Measurements from ENCODE around the gene MDFI.

The MDFI gene

GRCh38 chr6:41633056-41633634, 5.1 kb upstream of the MDFI start:
- DNase-seq (ENCODE audit: low read depth in 2 of 2): no peak

GRCh38 chr6:41634657-41635056, 3.6 kb upstream of the MDFI start:
- DNase-seq (ENCODE audit: low read depth in 2 of 2): no peak

GRCh38 chr6:41635365-41635764, 2.9 kb upstream of the MDFI start:
- no peak for DNase-seq (ENCODE audit: low read depth in 2 of 2)

DNA sequence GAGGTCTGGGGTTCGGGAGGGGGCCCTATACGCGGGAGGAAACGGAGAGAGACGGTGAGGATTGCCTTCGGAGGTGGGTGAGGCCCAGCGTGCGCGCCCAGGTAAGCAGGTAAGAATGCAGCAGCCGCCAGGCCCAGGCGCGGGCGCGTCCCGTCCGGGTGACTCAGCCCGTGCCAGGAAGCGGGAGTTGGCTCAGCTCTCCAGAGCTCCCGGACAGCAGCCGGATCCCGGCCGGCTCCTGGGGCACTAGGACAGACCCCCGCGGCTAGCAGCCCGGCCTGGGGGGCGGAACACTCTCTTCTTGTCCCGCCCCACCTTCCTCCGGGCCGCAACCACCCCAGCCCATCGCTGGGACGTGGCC, 1.5 kb upstream of the MDFI start:
- DNase-seq (ENCODE audit: low read depth in 2 of 2): no peak

- no peak for DNase-seq (ENCODE audit: low read depth in 2 of 2)
These were observed 870 bp upstream of the MDFI start for GRCh38 chr6:41637194-41638001.

- no peak for DNase-seq (ENCODE audit: low read depth in 2 of 2)
These were observed 904 bp downstream of the MDFI start for GRCh38 chr6:41638935-41639808.

DNA sequence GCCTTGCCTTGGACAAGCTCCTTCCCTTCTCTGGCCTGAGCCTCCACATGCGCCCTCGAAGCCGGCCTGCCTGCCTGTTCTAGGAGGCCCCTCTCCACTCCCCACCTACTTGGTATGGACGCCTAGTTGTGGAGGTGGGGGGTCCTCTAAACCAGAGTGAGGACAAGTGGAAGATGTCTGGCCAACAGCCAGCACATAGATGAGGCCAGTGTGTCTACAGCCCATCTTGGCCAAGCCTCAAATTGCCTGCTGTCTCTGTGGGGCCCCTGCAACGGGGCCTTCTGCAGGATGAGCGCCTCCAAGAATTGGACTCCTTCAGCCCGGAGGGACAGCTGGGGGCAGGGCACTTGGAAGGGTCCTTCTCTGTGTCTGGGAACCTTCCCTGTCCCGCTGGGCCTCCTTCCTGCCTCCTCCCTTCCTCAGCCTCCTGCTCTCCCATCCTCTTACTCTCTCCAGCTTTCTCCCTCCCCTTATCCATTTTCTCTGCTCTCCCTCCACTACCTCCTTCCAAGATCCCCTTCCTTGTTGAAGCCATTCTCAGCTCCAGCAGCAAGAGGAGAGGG, 1.6 kb downstream of the MDFI start:
- DNase-seq (ENCODE audit: low read depth in 2 of 2): no peak

DNA sequence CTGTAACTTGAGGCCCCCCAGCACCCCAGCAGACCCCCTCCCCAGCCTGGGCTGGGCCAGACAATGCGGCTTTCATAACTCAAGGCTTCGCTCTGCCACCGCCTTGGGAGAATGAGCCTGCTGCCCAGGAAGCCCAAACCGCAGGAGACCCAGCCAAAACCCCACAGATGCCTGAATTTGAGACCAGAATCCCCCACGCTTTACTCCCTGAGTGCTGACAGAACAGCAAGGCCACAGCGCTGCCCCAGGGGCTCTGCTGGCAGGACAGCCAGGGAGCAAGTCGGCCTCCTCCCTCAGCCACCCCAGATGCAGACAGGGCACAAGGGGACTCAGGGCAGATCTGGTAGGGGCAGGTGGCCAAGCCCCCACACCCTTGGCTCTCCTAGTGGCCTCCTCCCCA, 2.2 kb downstream of the MDFI start:
- DNase-seq (ENCODE audit: low read depth in 2 of 2): no peak

DNA sequence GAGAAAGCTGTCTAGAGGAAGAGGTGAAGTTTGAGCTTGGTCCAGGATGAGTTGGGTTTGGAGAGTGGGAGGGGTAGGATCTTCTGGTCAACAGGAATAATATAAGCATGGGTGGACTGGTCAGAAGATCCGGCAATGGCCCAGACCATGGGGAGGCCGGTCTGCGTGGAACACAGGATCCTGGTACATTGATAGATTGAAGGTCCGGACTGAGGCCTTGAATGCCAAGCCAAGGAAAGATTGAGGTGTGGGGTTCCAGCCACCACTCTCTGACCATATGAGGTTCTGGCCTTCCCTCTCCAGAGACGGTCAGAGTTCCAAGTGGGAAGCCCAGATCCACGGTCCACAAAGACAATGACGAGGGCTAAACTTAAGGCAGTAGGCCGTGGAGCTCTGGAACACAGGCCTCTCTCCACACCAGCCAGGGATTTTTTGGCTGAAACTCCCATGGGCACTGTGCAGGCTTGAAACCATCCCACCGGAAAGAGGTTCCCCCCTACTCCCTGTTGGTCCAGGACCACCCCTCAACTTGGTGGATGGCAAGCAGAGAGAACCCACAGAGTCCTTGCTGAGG, 3.2 kb downstream of the MDFI start:
- DNase-seq (ENCODE audit: low read depth in 2 of 2): no peak

- DNase-seq (ENCODE audit: low read depth in 2 of 2): no peak
These were observed 4.1 kb downstream of the MDFI start for GRCh38 chr6:41642090-41642959.

DNA sequence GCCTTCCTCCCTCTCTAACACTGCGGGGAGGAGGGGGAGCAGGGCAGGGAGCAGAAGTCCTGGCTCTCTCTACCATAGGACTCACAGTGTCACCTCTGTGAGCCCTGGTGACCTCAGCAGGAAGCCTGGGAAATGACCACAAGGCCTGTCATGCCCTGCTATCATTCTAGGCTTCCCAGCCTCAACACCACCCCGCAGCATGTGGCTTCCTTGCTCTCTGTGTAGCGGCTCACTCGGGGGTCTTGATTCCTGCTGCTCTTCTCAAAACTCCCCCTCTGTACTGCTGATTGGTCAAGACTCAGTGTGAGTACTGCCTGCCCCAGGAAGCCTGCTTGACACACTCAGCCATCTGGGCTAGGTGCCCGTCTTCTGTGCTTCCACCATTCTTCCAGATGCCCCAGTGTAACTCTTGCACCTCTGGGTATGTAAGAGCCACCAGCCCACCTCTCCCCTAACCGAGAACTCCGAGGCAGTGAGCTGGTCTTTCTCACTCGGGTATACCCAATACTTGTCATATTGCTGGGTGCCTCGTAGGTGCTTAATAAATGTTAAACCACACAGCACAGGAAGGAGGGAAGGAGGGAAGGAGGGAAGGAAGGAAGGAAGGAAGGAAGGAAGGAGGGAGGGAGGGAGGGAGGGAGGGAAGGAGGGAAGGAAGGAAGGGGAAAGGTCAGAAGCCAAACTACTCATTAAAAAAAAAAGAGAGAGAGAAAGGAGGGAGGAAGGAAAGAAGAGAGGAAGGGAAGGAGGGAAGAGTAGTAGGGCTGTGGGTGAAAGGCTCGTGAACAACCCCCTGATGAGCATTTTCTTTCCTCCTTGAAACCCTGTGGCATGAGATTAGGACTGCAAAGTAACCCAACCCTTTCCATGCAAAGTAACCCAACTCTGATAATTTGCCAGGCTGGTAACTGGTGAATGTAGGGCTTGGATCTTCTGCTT, 5.0 kb downstream of the MDFI start:
- DNase-seq (ENCODE audit: low read depth in 2 of 2): no peak

- DNase-seq (ENCODE audit: low read depth in 2 of 2): no peak
These were observed 5.6 kb downstream of the MDFI start for GRCh38 chr6:41643899-41644269.

GRCh38 chr6:41644297-41644879, 6.1 kb downstream of the MDFI start:
- no peak for DNase-seq (ENCODE audit: low read depth in 2 of 2)

DNA sequence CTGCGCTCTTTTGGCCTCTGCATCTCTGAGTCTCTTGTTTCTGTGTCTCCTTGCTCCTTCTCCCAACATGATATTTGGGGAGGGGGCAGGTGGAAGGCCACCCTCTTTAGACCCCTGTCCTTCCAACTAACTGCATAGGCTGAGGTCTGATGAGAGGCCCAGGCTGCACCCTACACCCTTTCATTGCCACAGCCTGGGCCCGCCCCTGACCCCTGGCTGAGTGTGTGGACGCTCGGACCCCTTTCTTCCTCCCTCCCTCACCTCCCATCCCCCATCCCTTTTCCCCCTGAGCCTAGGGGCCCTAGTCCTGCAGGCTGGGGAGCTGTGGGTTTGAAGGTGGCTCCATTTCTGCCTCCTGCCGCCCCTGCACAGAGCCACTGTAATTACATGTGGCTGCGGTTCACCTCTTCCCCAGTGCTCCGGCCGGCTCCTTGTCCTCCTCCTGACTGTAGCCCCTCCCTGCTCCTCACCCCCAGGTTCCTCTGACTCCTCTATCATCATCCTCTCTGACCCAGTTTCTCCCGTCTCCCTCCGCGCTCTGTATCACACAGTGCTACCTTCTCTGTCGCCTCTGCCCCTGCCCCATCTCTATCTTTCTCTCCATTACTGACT, 6.8 kb downstream of the MDFI start:
- DNase-seq (ENCODE audit: low read depth in 2 of 2): no peak

DNA sequence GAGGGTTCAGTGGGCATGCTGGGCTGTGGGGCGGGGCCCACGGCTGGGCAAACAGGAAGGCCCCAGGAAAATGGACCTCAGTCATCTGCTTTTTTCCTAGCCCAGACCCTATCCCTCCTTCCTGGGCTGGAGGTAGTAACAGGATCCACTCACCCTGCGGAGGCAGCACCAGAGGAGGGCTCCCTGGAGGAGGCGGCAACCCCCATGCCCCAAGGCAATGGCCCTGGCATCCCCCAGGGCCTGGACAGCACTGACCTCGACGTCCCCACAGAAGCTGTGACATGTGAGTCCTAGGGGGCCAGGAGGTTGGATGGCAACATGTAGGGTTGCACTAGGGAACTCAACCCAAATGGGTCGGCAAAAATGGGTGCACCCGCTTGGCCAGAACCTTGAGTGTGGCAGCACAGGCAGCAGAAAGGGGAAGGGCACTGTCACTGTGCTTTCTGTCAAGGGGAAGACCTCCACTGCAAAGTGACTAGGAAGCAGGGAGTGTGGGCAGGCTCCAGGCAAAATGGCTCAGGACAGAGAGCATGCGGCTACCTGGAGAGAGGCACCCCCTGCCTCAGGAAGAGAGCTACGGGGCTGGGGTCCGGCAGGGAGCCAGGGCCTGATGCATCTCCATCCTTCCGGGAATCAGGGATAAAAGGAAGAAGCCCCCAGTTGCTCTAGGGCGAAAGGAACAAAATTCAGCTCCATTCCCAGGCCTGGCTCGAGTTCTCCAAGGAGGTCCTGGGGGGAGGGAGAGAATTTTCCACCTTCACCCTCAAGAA, 7.9 kb downstream of the MDFI start:
- DNase-seq (ENCODE audit: low read depth in 2 of 2): no peak

GRCh38 chr6:41647061-41647511, 8.8 kb downstream of the MDFI start:
- no peak for DNase-seq (ENCODE audit: low read depth in 2 of 2)

GRCh38 chr6:41648070-41648585, 9.9 kb downstream of the MDFI start:
- DNase-seq (ENCODE audit: low read depth in 2 of 2): no peak

- no peak for DNase-seq (ENCODE audit: low read depth in 2 of 2)
These were observed 10.7 kb downstream of the MDFI start for GRCh38 chr6:41648921-41649320.
